Adrenal gland (tissue), 5 donors: Measurements from ENCODE around the gene PAFAH1B2.
A peak's percentile ranks its signal among the peaks of the same experiment; 100 is the strongest.

Source experiments
- POLR2A ChIP-seq, 2 donors: fragments of 450-650 bp; IDR thresholded peaks; one replicate each; pipeline ENCODE4 v1.6.1; 2017; ENCODE audit warnings: antibody characterized with exemption in 2 of 2, mild to moderate bottlenecking in 2 of 2, moderate library complexity in 1 of 2
- TF ChIP-seq, protein P1 (sequence below), 6 experiments: fragments of 450-650 bp in 4 of 6; fragments of 200-600 bp in 2 of 6; sonication (generic) in 1 of 6; IDR thresholded peaks; 1 replicate in 5 of 6; 2 replicates in 1 of 6; pipeline versions ENCODE4 v1.5.1 to v1.8.0; 2016 to 2021; ENCODE audit warnings: antibody characterized with exemption in 6 of 6, mild to moderate bottlenecking in 2 of 6, moderate library complexity in 1 of 6
- donor health status: DM: no; HTN: no; CAD: no.

- TF ChIP-seq, protein P1, sequence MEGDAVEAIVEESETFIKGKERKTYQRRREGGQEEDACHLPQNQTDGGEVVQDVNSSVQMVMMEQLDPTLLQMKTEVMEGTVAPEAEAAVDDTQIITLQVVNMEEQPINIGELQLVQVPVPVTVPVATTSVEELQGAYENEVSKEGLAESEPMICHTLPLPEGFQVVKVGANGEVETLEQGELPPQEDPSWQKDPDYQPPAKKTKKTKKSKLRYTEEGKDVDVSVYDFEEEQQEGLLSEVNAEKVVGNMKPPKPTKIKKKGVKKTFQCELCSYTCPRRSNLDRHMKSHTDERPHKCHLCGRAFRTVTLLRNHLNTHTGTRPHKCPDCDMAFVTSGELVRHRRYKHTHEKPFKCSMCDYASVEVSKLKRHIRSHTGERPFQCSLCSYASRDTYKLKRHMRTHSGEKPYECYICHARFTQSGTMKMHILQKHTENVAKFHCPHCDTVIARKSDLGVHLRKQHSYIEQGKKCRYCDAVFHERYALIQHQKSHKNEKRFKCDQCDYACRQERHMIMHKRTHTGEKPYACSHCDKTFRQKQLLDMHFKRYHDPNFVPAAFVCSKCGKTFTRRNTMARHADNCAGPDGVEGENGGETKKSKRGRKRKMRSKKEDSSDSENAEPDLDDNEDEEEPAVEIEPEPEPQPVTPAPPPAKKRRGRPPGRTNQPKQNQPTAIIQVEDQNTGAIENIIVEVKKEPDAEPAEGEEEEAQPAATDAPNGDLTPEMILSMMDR (IDR thresholded peaks at IDR 0.05) = no peak
- peak in 1 of 2 donors; percentile 16 for TF ChIP-seq POLR2A (IDR thresholded peaks at IDR 0.05)
Measured at GRCh38 chr11:117205211-117205818, 61.2 kb downstream of the PAFAH1B2 start.
